Psoas muscle (tissue), 8 donors: ENCODE results near the gene SLC35E4. TPM values are rescaled to one million over a fixed set of nuclear protein-coding genes. Genes with fewer than 3 reads are reported as not detected.
A peak's percentile ranks its signal among the peaks of the same experiment; 100 is the strongest.

Experiments used
- ATAC-seq, 4 donors: fragments of 200-7000 bp; cut with Tn5 transposase; one replicate each; pipeline ENCODE4 v1.9.1; 2020; ENCODE audit warnings: moderate library complexity in 3 of 4, mild to moderate bottlenecking in 2 of 4
- DNase-seq, 2 donors: peaks; one replicate each; pipeline ENCODE4 v3.0.0-alpha.2; 2020
- H3K27ac ChIP-seq: fragments of 200-600 bp; one replicate; pipeline ENCODE4 v1.8.0; 2022
- H3K27me3 ChIP-seq, 3 donors: fragments of 200-600 bp in 1 of 3; one replicate each; pipeline versions ENCODE4 v1.6.1 to v1.8.0; 2013 to 2022; ENCODE audit warnings: low read length in 2 of 3, mild to moderate bottlenecking in 2 of 3, moderate library complexity in 1 of 3; ENCODE audit not compliant: insufficient read depth in 3 of 3
- H3K36me3 ChIP-seq, 2 donors: fragments of 200-600 bp in 1 of 2; one replicate each; pipeline versions ENCODE4 v1.6.1 to v1.8.0; 2013 to 2022; ENCODE audit warnings: low read depth in 1 of 2, mild to moderate bottlenecking in 1 of 2, moderate library complexity in 1 of 2; ENCODE audit not compliant: insufficient read depth in 1 of 2
- H3K4me1 ChIP-seq: fragments of 200-600 bp; one replicate; pipeline ENCODE4 v1.8.0; 2022
- H3K4me3 ChIP-seq: fragments of 200-600 bp; one replicate; pipeline ENCODE4 v1.8.0; 2022; ENCODE audit warnings: mild to moderate bottlenecking
- H3K9me3 ChIP-seq: fragments of 200-600 bp; one replicate; pipeline ENCODE4 v1.8.0; 2022
- WGBS, 3 donors: extraction: QIAGEN DNeasy Blood & Tissue Kit; methylation state at CpG; one replicate each; pipeline versions ENCODE4 v1.1.6 to v1.1.7; 2013; 5-methylcytosine and 5-hydroxymethylcytosine counted together
- intact Hi-C, 2 donors: fragments of 100-400 bp; cut with DNase I; formaldehyde crosslinking; loops; one replicate each; pipeline versions ENCODE4 v1.11.0 to v1.14.2; 2022
- polyA plus RNA-seq, 3 donors: library from polyadenylated mRNA; stranded (reverse); fragments of 200-250 nt; gene quantifications; one replicate each; pipeline ENCODE4 v1.2.3, GENCODE V29; 2013
- total RNA-seq, 4 donors: library from RNA; stranded (reverse); fragmentation: NEBNext Ultra II Directional in 2 of 4; extraction: Animal tissue kit (Norgen Biotek cat#: 25700) in 2 of 4; gene quantifications; one replicate each; pipeline versions ENCODE4 v1.2.1 to v1.2.4, GENCODE V29; 2021 to 2023
- TF ChIP-seq, protein P1 (sequence below): fragments of 200-600 bp; IDR thresholded peaks from one replicate; pipeline ENCODE4 v1.8.0; 2022; ENCODE audit warnings: antibody characterized with exemption
- donor health status: healthy with polysubstance abuse.
- donor health status: DM: no; HTN: no; CAD: no; lungs with moderate emphysema.
- donor health status: Bipolar disorder and iron deficiency.
- donor health status: healthy.
- donor health status: DM: yes; HTN: yes; CAD: no.
- donor health status: DM: no; HTN: no; CAD: no.
- donor health status: DM: no; HTN: no; CAD: no.
- donor health status: DM: yes; HTN: yes; CAD: no.

The SLC35E4 gene
- total and polyA plus RNA-seq, 7 donors: 2.6 to 11.5 (median 6.8) TPM

GRCh38 chr22:30596199-30596598 lies 39.4 kb upstream of the SLC35E4 start:
- TF ChIP-seq, protein P1, sequence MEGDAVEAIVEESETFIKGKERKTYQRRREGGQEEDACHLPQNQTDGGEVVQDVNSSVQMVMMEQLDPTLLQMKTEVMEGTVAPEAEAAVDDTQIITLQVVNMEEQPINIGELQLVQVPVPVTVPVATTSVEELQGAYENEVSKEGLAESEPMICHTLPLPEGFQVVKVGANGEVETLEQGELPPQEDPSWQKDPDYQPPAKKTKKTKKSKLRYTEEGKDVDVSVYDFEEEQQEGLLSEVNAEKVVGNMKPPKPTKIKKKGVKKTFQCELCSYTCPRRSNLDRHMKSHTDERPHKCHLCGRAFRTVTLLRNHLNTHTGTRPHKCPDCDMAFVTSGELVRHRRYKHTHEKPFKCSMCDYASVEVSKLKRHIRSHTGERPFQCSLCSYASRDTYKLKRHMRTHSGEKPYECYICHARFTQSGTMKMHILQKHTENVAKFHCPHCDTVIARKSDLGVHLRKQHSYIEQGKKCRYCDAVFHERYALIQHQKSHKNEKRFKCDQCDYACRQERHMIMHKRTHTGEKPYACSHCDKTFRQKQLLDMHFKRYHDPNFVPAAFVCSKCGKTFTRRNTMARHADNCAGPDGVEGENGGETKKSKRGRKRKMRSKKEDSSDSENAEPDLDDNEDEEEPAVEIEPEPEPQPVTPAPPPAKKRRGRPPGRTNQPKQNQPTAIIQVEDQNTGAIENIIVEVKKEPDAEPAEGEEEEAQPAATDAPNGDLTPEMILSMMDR: no peak
- Histone ChIP-seq H3K36me3 (no peaks in the 10 kb centered on the region), H3K27me3 (no peaks in the 10 kb centered on the region), H3K27ac (no peak overlapping the region), H3K4me3 (no peak overlapping the region), H3K9me3 (no peaks in the 10 kb centered on the region), H3K4me1 (no peaks in the 10 kb centered on the region)
- intact Hi-C loops: no loop called here
- ATAC-seq (no peak), DNase-seq (no peak)
- WGBS, 3 donors: 61 to 71% (median 62%) methylated on average over 2 of the region's 2 CpGs

- Histone ChIP-seq H3K4me3 (no peak overlapping the region), H3K4me1 (no peaks in the 10 kb centered on the region), H3K27ac (no peak overlapping the region), H3K36me3 (no peaks in the 10 kb centered on the region), H3K27me3 (no peaks in the 10 kb centered on the region), H3K9me3 (no peaks in the 10 kb centered on the region)
- no peak for ATAC-seq
- intact Hi-C loops: no loop called here
- WGBS, 3 donors: 82 to 88% (median 87%) methylated on average over 24 to 29 of the region's 29 CpGs
- peak in 1 of 2 donors; percentile 39 for DNase-seq
- TF ChIP-seq, protein P1: no peak
Observed at GRCh38 chr22:30596886-30597285, 38.7 kb upstream of the SLC35E4 start.

GRCh38 chr22:30598986-30599385 lies 36.6 kb upstream of the SLC35E4 start:
- no peaks in the 10 kb centered on the region for H3K27me3 ChIP-seq
- no peaks in the 10 kb centered on the region for H3K4me1 ChIP-seq
- H3K36me3 ChIP-seq: no peaks in the 10 kb centered on the region
- TF ChIP-seq, protein P1: no peak
- H3K27ac ChIP-seq: no peak overlapping the region
- 82 to 92% (median 83%) methylated on average over 3 of the region's 3 CpGs for WGBS, 3 donors
- ATAC-seq (no peak), DNase-seq (no peak)
- intact Hi-C loops: no loop called here
- H3K4me3 ChIP-seq: no peak overlapping the region
- H3K9me3 ChIP-seq: no peaks in the 10 kb centered on the region

- Histone ChIP-seq H3K27ac (no peak overlapping the region), H3K27me3 (no peaks in the 10 kb centered on the region), H3K4me1 (peaks cover 6% of the 10 kb centered on the region), H3K9me3 (no peaks in the 10 kb centered on the region), H3K4me3 (no peak overlapping the region), H3K36me3 (no peaks in the 10 kb centered on the region)
- WGBS, 3 donors: 36 to 52% (median 51%) methylated on average over 3 of the region's 3 CpGs
- TF ChIP-seq, protein P1: no peak
- ATAC-seq (no peak), DNase-seq (no peak)
- intact Hi-C loops: loop anchor here in 1 of 2 donors (10.0 kb wide), 1 partner anchor 176 kb away; the partner anchor contains the start of gene MTFP1
Observed at GRCh38 chr22:30600921-30601320, 34.7 kb upstream of the SLC35E4 start.

- Histone ChIP-seq H3K9me3 (no peaks in the 10 kb centered on the region), H3K4me3 (no peak overlapping the region), H3K36me3 (no peaks in the 10 kb centered on the region), H3K4me1 (peaks cover 10% of the 10 kb centered on the region), H3K27ac (no peak overlapping the region), H3K27me3 (no peaks in the 10 kb centered on the region)
- WGBS, 3 donors: 85 to 88% (median 86%) methylated on average over 5 of the region's 5 CpGs
- intact Hi-C loops: loop anchor here in 1 of 2 donors (10.0 kb wide), 1 partner anchor 177 kb away; the partner anchor contains the start of gene MTFP1
- DNase-seq: no peak
- TF ChIP-seq, protein P1: no peak
- no peak for ATAC-seq
Observed at GRCh38 chr22:30601464-30601863, 34.1 kb upstream of the SLC35E4 start.
